IMR-90 (cell line): ENCODE measurements around the gene CDH2. TPM values are rescaled to one million over a fixed set of nuclear protein-coding genes. Genes with fewer than 3 reads are reported as not detected.

Experiments
- ATAC-seq: fragments of 200-7000 bp; cut with Tn5 transposase; 2 replicates; pipeline ENCODE4 v1.9.1; 2020; ENCODE audit warnings: low read depth, mild to moderate bottlenecking, moderate library complexity
- BruUV-seq: library from RNA; stranded (reverse); fragments of 400-500 nt; replicated peaks from 2 replicates; lab custom pipeline; 2021; lab: Mats Ljungman, UMichigan
- CTCF ChIA-PET: fragments of 300-600 bp; formaldehyde crosslinking; extraction: SDS; loops from one replicate; lab custom pipeline; 2021; ENCODE audit warnings: antibody characterized with exemption; lab: Yijun Ruan, JAX
- POLR2A ChIA-PET: fragments of 300-600 bp; sonication (Branson Sonifier 250); formaldehyde crosslinking; loops from one replicate; lab custom pipeline; 2022; ENCODE audit warnings: antibody characterized with exemption; ENCODE audit not compliant: unreplicated experiment; lab: Charles Lee
- DNase-seq: peaks from one replicate; pipeline ENCODE4 v3.0.0; 2013
- H2AFZ ChIP-seq: replicated peaks from 2 replicates; pipeline ENCODE3; 2013; ENCODE audit warnings: low read length, mild to moderate bottlenecking; ENCODE audit not compliant: poor library complexity
- H2AK5ac ChIP-seq: 2 replicates; pipeline ENCODE4 v1.6.1; 2013; ENCODE audit warnings: low read depth, low read length, inconsistent platforms
- H2AK9ac ChIP-seq: replicated peaks from 2 replicates; pipeline ENCODE3; 2013; ENCODE audit warnings: mild to moderate bottlenecking, low read depth, low read length, moderate library complexity; ENCODE audit not compliant: poor library complexity
- H2BK120ac ChIP-seq: 2 replicates; pipeline ENCODE4 v1.6.1; 2013; ENCODE audit warnings: low read depth, low read length, inconsistent platforms
- H2BK15ac ChIP-seq: 3 replicates; pipeline ENCODE4 v1.6.1; 2013; ENCODE audit warnings: low read depth, low read length, inconsistent platforms
- H2BK20ac ChIP-seq: 2 replicates; pipeline ENCODE4 v1.6.1; 2013; ENCODE audit warnings: low read depth, mild to moderate bottlenecking, inconsistent platforms, low read length, moderate library complexity
- H2BK5ac ChIP-seq: 2 replicates; pipeline ENCODE4 v1.6.1; 2013; ENCODE audit warnings: mild to moderate bottlenecking, low read depth, low read length, inconsistent platforms; ENCODE audit not compliant: poor library complexity, severe bottlenecking
- H3K14ac ChIP-seq: replicated peaks from 2 replicates; pipeline ENCODE4 v1.6.1; 2013; ENCODE audit warnings: low read depth, low read length, inconsistent platforms
- H3K18ac ChIP-seq: 2 replicates; pipeline ENCODE4 v1.6.1; 2013; ENCODE audit warnings: low read depth, low read length, control low read depth
- H3K23ac ChIP-seq: 2 replicates; pipeline ENCODE4 v1.6.1; 2013; ENCODE audit warnings: low read depth, low read length, inconsistent platforms
- H3K27ac ChIP-seq: 2 replicates; pipeline ENCODE4 v1.5.1; 2013; ENCODE audit warnings: mild to moderate bottlenecking, control low read depth, low read length; ENCODE audit not compliant: insufficient read depth
- H3K27me3 ChIP-seq: 2 replicates; pipeline ENCODE4 v1.6.1; 2013; ENCODE audit warnings: low read length; ENCODE audit not compliant: control insufficient read depth, insufficient read depth
- H3K36me3 ChIP-seq: 2 replicates; pipeline ENCODE4 v1.6.1; 2013; ENCODE audit warnings: low read length, mixed read lengths; ENCODE audit not compliant: control insufficient read depth, insufficient read depth
- H3K4ac ChIP-seq: 2 replicates; pipeline ENCODE4 v1.6.1; 2013; ENCODE audit warnings: low read depth, low read length, inconsistent platforms
- H3K4me1 ChIP-seq: 2 replicates; pipeline ENCODE4 v1.6.1; 2013; ENCODE audit warnings: low read length, mixed read lengths; ENCODE audit not compliant: control insufficient read depth, insufficient read depth
- H3K4me2 ChIP-seq: 2 replicates; pipeline ENCODE4 v1.6.1; 2013; ENCODE audit warnings: low read depth, mild to moderate bottlenecking, control low read depth, low read length, moderate library complexity
- H3K4me3 ChIP-seq: 2 replicates; pipeline ENCODE4 v1.5.1; 2013; ENCODE audit warnings: low read depth, mild to moderate bottlenecking, control low read depth, low read length, moderate library complexity; ENCODE audit not compliant: insufficient read depth
- H3K56ac ChIP-seq: 2 replicates; pipeline ENCODE4 v1.6.1; 2013; ENCODE audit warnings: low read length, inconsistent platforms; ENCODE audit not compliant: insufficient read depth; ENCODE audit errors: extremely low read depth
- H3K79me1 ChIP-seq, 2 experiments: 2 replicates each; pipeline ENCODE4 v1.6.1; 2013; ENCODE audit warnings: low read length in 2 of 2, inconsistent platforms in 1 of 2, low read depth in 1 of 2
- H3K9ac ChIP-seq: 2 replicates; pipeline ENCODE4 v1.6.1; 2013; ENCODE audit warnings: low read depth, low read length, control low read depth
- H3K9me1 ChIP-seq: 2 replicates; pipeline ENCODE4 v1.6.1; 2013; ENCODE audit warnings: low read length, inconsistent platforms; ENCODE audit not compliant: insufficient read depth
- H3K9me3 ChIP-seq: 2 replicates; pipeline ENCODE4 v1.6.1; 2013; ENCODE audit warnings: low read length; ENCODE audit not compliant: control insufficient read depth, insufficient read depth
- H4K20me1 ChIP-seq: 2 replicates; pipeline ENCODE4 v1.6.1; 2013; ENCODE audit warnings: low read length, inconsistent platforms; ENCODE audit not compliant: insufficient read depth
- H4K5ac ChIP-seq: 2 replicates; pipeline ENCODE4 v1.6.1; 2013; ENCODE audit warnings: mild to moderate bottlenecking, low read depth, low read length, control low read depth
- H4K8ac ChIP-seq, 2 experiments: 2 replicates each; pipeline ENCODE4 v1.6.1; 2013; ENCODE audit warnings: low read depth in 2 of 2, low read length in 2 of 2, control low read depth in 1 of 2, inconsistent platforms in 1 of 2
- H4K91ac ChIP-seq: 2 replicates; pipeline ENCODE4 v1.6.1; 2013; ENCODE audit warnings: low read depth, low read length, inconsistent platforms; ENCODE audit not compliant: insufficient read depth
- BHLHE40 ChIP-seq: fragments of 150-350 bp; IDR thresholded peaks from 2 replicates; pipeline ENCODE4 v1.6.1; 2016; ENCODE audit warnings: mild to moderate bottlenecking, low read depth, low read length
- CEBPB ChIP-seq: IDR thresholded peaks from 2 replicates; pipeline ENCODE4 v1.6.1; 2012; ENCODE audit warnings: low read depth, low read length, improper control_type of control experiment
- CHD1 ChIP-seq: IDR thresholded peaks from 2 replicates; pipeline ENCODE4 v1.6.1; 2012; ENCODE audit warnings: low read depth, low read length, improper control_type of control experiment
- FOS ChIP-seq: fragments of 150-350 bp; IDR thresholded peaks from 2 replicates; pipeline ENCODE4 v1.6.1; 2016; ENCODE audit warnings: low read depth, low read length
- MAFK ChIP-seq: IDR thresholded peaks from 2 replicates; pipeline ENCODE4 v1.6.1; 2012; ENCODE audit warnings: low read depth, low read length, improper control_type of control experiment
- MAZ ChIP-seq: IDR thresholded peaks from 2 replicates; pipeline ENCODE4 v1.6.1; 2012; ENCODE audit warnings: low read depth, mild to moderate bottlenecking, low read length, improper control_type of control experiment, moderate library complexity, borderline replicate concordance
- MXI1 ChIP-seq: IDR thresholded peaks from 2 replicates; pipeline ENCODE4 v1.6.1; 2012; ENCODE audit warnings: low read depth, mild to moderate bottlenecking, low read length, moderate library complexity, borderline replicate concordance
- NFE2L2 ChIP-seq: fragments of 150-350 bp; IDR thresholded peaks from 2 replicates; pipeline ENCODE4 v1.6.1; 2016; ENCODE audit warnings: low read depth, mild to moderate bottlenecking, low read length
- POLR2A ChIP-seq: IDR thresholded peaks from 2 replicates; pipeline ENCODE4 v1.6.1; 2012; ENCODE audit warnings: mild to moderate bottlenecking, low read depth, low read length
- RAD21 ChIP-seq: IDR thresholded peaks from 2 replicates; pipeline ENCODE4 v1.6.1; 2012; ENCODE audit warnings: low read length, improper control_type of control experiment
- RCOR1 ChIP-seq: IDR thresholded peaks from 2 replicates; pipeline ENCODE4 v1.6.1; 2012; ENCODE audit warnings: mild to moderate bottlenecking, low read length, improper control_type of control experiment; ENCODE audit not compliant: insufficient replicate concordance
- RFX5 ChIP-seq: IDR thresholded peaks from 2 replicates; pipeline ENCODE4 v1.8.0; 2012; ENCODE audit warnings: low read depth, mild to moderate bottlenecking, low read length, moderate library complexity
- SMC3 ChIP-seq: fragments of 150-350 bp; IDR thresholded peaks from 2 replicates; pipeline ENCODE4 v1.6.1; 2016; ENCODE audit warnings: low read depth, mild to moderate bottlenecking, antibody characterized with exemption, low read length, moderate library complexity
- WGBS, 2 experiments: methylation state at CpG; one replicate each; pipeline versions ENCODE4 v1.1.5 to v1.1.7; 2013; ENCODE audit warnings: missing lambda C conversion rate in 2 of 2; ENCODE audit not compliant: insufficient read length in 1 of 2; ENCODE audit errors: extremely low coverage in 2 of 2; 5-methylcytosine and 5-hydroxymethylcytosine counted together
- dilution Hi-C: fragments of 300-500 bp; cut with HindIII; formaldehyde crosslinking; loops from one replicate; pipeline ENCODE4 v1.14.3; 2018; ENCODE audit warnings: low sequenced_read_pairs; ENCODE audit not compliant: unreplicated experiment
- in situ Hi-C: fragments of 300-500 bp; cut with MboI; formaldehyde crosslinking; loops from 3 replicates; pipeline ENCODE4 v1.14.3; 2019; ENCODE audit warnings: low sequenced_read_pairs, inconsistent platforms, mixed read lengths
- intact Hi-C: fragments of 100-400 bp; cut with micrococcal nuclease; formaldehyde crosslinking; loops from 2 replicates; pipeline ENCODE4 v1.10.0; 2022
- polyA plus RNA-seq, 3 experiments: library from polyadenylated mRNA; depleted of rRNA; stranded (reverse); fragments of >200 nt; gene quantifications; 2 replicates each; pipeline ENCODE4 v1.2.3, GENCODE V29; 2012; ENCODE audit warnings: low replicate concordance in 1 of 3
- total RNA-seq: library from RNA; depleted of rRNA; stranded (reverse); fragments of >200 nt; gene quantifications from 2 replicates; pipeline ENCODE4 v1.2.3, GENCODE V29; 2012
- TF ChIP-seq, protein P1 (sequence below): fragments of 150-350 bp; IDR thresholded peaks from 2 replicates; pipeline ENCODE4 v1.6.1; 2016; ENCODE audit warnings: low read depth, mild to moderate bottlenecking, low read length, moderate library complexity, borderline replicate concordance
- TF ChIP-seq, protein P2 (sequence below): conservative IDR thresholded peaks from 2 replicates; pipeline ENCODE4 v1.5.1; 2012; ENCODE audit warnings: mild to moderate bottlenecking, low read depth, low read length, improper control_type of control experiment
- TF ChIP-seq, protein P3 (sequence below): fragments of 150-350 bp; IDR thresholded peaks from 2 replicates; pipeline ENCODE4 v1.6.1; 2017; ENCODE audit warnings: mild to moderate bottlenecking, antibody characterized with exemption, low read length, low read depth

The CDH2 gene
- total and polyA plus RNA-seq, 2 of the 4 experiments (the other 2 are of a cell fraction) = 55.6 to 111 TPM

DNA sequence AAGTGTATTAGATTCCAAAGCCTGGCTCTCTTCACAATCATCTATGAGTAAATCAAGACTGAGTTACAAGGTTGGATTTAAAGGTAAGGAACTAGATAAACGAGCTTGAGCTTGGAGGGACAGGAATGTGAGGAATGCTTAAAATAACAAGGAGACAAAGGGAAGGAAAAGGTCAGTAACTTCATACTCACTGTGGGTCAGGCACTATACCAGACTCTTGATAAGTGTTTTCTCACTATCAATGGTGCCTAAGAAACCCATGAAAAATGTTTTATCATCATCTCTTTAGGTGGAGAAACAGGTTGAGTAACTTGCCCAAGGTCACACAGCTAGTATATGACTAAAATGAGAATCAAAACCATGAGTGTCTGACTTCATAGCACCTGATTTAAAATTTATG lies 212.1 kb downstream of the CDH2 start:
- Histone ChIP-seq H3K27ac (no peak overlapping the region), H3K9me3 (no peaks in the 10 kb centered on the region), H4K8ac (no peak overlapping the region), H2BK20ac (no peak overlapping the region), H2AFZ (no peak overlapping the region), H4K20me1 (no peaks in the 10 kb centered on the region), H3K56ac (no peak overlapping the region), H3K23ac (no peak overlapping the region), H3K79me1 (peaks cover 3 to 4% of the 10 kb centered on the region in 2 experiments; a peak in 2 of 4 replicates), H3K4me3 (no peak overlapping the region), H3K27me3 (no peaks in the 10 kb centered on the region), H2BK5ac (no peak overlapping the region), H2AK9ac (no peak overlapping the region), H3K36me3 (peaks cover 6% of the 10 kb centered on the region; the same call in 1 of the 2 replicates), H3K14ac (no peak overlapping the region), H4K5ac (no peak overlapping the region), H2BK15ac (no peak overlapping the region), H3K9me1 (no peaks in the 10 kb centered on the region; the same call in 1 of the 2 replicates), H2BK120ac (no peak overlapping the region), H4K91ac (no peak overlapping the region), H3K18ac (no peak overlapping the region), H3K4me2 (no peak overlapping the region), H3K4me1 (peaks cover 6% of the 10 kb centered on the region), H3K4ac (no peak overlapping the region), H3K9ac (no peak overlapping the region), H2AK5ac (no peak overlapping the region)
- peak; percentile 4 for DNase-seq
- intact Hi-C loops = no loop called here
- ChIA-PET POLR2A (no interaction called here), CTCF (no interaction called here)
- in situ Hi-C loops = no loop called here
- dilution Hi-C loops = no loop called here
- no peak for ATAC-seq
- WGBS, 2 experiments = no CpG with 5 or more reads among the region's 1 CpG
- TF ChIP-seq CEBPB (no peak), SMC3 (no peak), BHLHE40 (no peak), MXI1 (no peak), NFE2L2 (no peak), MAFK (no peak), CHD1 (no peak), RAD21 (no peak), RCOR1 (no peak), MAZ (no peak), RFX5 (no peak), FOS (no peak), POLR2A (no peak)
- TF ChIP-seq, protein P1, sequence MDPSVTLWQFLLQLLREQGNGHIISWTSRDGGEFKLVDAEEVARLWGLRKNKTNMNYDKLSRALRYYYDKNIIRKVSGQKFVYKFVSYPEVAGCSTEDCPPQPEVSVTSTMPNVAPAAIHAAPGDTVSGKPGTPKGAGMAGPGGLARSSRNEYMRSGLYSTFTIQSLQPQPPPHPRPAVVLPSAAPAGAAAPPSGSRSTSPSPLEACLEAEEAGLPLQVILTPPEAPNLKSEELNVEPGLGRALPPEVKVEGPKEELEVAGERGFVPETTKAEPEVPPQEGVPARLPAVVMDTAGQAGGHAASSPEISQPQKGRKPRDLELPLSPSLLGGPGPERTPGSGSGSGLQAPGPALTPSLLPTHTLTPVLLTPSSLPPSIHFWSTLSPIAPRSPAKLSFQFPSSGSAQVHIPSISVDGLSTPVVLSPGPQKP = no peak
- TF ChIP-seq, protein P2, sequence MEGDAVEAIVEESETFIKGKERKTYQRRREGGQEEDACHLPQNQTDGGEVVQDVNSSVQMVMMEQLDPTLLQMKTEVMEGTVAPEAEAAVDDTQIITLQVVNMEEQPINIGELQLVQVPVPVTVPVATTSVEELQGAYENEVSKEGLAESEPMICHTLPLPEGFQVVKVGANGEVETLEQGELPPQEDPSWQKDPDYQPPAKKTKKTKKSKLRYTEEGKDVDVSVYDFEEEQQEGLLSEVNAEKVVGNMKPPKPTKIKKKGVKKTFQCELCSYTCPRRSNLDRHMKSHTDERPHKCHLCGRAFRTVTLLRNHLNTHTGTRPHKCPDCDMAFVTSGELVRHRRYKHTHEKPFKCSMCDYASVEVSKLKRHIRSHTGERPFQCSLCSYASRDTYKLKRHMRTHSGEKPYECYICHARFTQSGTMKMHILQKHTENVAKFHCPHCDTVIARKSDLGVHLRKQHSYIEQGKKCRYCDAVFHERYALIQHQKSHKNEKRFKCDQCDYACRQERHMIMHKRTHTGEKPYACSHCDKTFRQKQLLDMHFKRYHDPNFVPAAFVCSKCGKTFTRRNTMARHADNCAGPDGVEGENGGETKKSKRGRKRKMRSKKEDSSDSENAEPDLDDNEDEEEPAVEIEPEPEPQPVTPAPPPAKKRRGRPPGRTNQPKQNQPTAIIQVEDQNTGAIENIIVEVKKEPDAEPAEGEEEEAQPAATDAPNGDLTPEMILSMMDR = no peak
- TF ChIP-seq, protein P3, sequence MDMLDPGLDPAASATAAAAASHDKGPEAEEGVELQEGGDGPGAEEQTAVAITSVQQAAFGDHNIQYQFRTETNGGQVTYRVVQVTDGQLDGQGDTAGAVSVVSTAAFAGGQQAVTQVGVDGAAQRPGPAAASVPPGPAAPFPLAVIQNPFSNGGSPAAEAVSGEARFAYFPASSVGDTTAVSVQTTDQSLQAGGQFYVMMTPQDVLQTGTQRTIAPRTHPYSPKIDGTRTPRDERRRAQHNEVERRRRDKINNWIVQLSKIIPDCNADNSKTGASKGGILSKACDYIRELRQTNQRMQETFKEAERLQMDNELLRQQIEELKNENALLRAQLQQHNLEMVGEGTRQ = no peak
- no TSS peak for BruUV-seq
